ENCODE data around the gene GDA.

DNA sequence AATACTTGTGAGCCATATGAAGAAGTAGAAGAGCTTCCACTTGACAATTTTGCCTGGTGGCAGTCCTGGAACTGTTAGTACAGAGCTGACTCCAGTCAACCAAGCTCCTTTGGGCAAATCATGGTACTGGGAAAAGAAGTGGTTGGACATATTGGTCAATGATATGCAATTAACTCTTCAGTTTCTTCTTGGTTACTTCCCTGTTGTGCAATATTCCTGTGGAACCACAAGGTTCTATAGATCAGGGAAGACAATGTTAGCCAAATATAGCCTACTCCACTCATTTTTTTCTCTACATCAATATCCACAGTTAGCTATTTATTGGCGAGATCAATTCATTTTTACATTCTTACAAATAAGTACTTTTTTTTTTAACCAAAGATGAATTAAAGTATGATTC is 14.4 kb upstream of the GDA start:
- TF ChIP-seq, protein P1, sequence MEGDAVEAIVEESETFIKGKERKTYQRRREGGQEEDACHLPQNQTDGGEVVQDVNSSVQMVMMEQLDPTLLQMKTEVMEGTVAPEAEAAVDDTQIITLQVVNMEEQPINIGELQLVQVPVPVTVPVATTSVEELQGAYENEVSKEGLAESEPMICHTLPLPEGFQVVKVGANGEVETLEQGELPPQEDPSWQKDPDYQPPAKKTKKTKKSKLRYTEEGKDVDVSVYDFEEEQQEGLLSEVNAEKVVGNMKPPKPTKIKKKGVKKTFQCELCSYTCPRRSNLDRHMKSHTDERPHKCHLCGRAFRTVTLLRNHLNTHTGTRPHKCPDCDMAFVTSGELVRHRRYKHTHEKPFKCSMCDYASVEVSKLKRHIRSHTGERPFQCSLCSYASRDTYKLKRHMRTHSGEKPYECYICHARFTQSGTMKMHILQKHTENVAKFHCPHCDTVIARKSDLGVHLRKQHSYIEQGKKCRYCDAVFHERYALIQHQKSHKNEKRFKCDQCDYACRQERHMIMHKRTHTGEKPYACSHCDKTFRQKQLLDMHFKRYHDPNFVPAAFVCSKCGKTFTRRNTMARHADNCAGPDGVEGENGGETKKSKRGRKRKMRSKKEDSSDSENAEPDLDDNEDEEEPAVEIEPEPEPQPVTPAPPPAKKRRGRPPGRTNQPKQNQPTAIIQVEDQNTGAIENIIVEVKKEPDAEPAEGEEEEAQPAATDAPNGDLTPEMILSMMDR (IDR thresholded peaks at IDR 0.05) = no peak
- TF ChIP-seq POLR2AphosphoS5 (IDR thresholded peaks at IDR 0.05) (no peak), POLR2A (IDR thresholded peaks at IDR 0.05) (no peak), EP300 (IDR thresholded peaks at IDR 0.05) (no peak)
